ENCODE data around the gene ARSB.
"Not testable (repeated sequence)": the region's sequence is repeated elsewhere in the genome, so short reads cannot be mapped to it uniquely, and the experiment has no call there.

GRCh38 chr5:78851891-78852290, 133.2 kb downstream of the ARSB start:
- not testable (repeated sequence) for TF ChIP-seq CTCF, POLR2A (IDR thresholded peaks at IDR 0.05)
